ENCODE measurements around the gene BICRA.
A peak's percentile ranks its signal among the peaks of the same experiment; 100 is the strongest.
"Not testable (repeated sequence)": the region's sequence is repeated elsewhere in the genome, so short reads cannot be mapped to it uniquely, and the experiment has no call there.

BICRA gene

GRCh38 chr19:47631681-47632446, 22.9 kb downstream of the BICRA start:
- DNase-seq: no peak

- DNase-seq: no peak
Measured at GRCh38 chr19:47633517-47633916, 24.6 kb downstream of the BICRA start.

GRCh38 chr19:47633996-47634395, 25.1 kb downstream of the BICRA start:
- no peak for DNase-seq

GRCh38 chr19:47635152-47635754, 26.3 kb downstream of the BICRA start:
- DNase-seq: not testable (repeated sequence)

- DNase-seq: peak; percentile 67
Measured at GRCh38 chr19:47637550-47637949, 28.6 kb downstream of the BICRA start.

- no peak for DNase-seq
Measured at GRCh38 chr19:47641891-47642485, 33.1 kb downstream of the BICRA start.

- no peak for DNase-seq
Measured at GRCh38 chr19:47643281-47643680, 34.3 kb downstream of the BICRA start.

- DNase-seq: no peak
Measured at GRCh38 chr19:47644199-47644598, 35.3 kb downstream of the BICRA start.

GRCh38 chr19:47644743-47645482, 36.0 kb downstream of the BICRA start:
- peak; percentile 16 for DNase-seq

- no peak for DNase-seq
Measured at GRCh38 chr19:47646924-47647323, 38.0 kb downstream of the BICRA start.

- no peak for DNase-seq
Measured at GRCh38 chr19:47649588-47649987, 40.7 kb downstream of the BICRA start.

- no peak for DNase-seq
Measured at GRCh38 chr19:47650700-47651099, 41.8 kb downstream of the BICRA start.

- DNase-seq: no peak
Measured at GRCh38 chr19:47651132-47651531, 42.2 kb downstream of the BICRA start.

- DNase-seq: no peak
Measured at GRCh38 chr19:47651691-47652090, 42.8 kb downstream of the BICRA start.

GRCh38 chr19:47652285-47652684, 43.4 kb downstream of the BICRA start:
- no peak for DNase-seq

GRCh38 chr19:47653856-47654255, 44.9 kb downstream of the BICRA start:
- DNase-seq: no peak

GRCh38 chr19:47657719-47658118, 48.8 kb downstream of the BICRA start:
- no peak for DNase-seq

- no peak for DNase-seq
Measured at GRCh38 chr19:47658431-47659348, 49.8 kb downstream of the BICRA start.

GRCh38 chr19:47660435-47660832, 51.5 kb downstream of the BICRA start:
- no peak for DNase-seq

- no peak for DNase-seq
Measured at GRCh38 chr19:47661161-47661560, 52.2 kb downstream of the BICRA start.

GRCh38 chr19:47661611-47662010, 52.7 kb downstream of the BICRA start:
- DNase-seq: no peak

- peak; percentile 96 for DNase-seq
Measured at GRCh38 chr19:47663435-47663910, 54.5 kb downstream of the BICRA start.

Data from fibroblast of skin of abdomen (primary cell).